Endometrial microvascular endothelial cells (primary cell): ENCODE data around the gene ZNF473. TPM values are rescaled to one million over a fixed set of nuclear protein-coding genes. Genes with fewer than 3 reads are reported as not detected.
"Not testable (repeated sequence)": the region's sequence is repeated elsewhere in the genome, so short reads cannot be mapped to it uniquely, and the experiment has no call there.

Experiments
- in situ Hi-C: cut with HindIII; loops from 2 replicates; pipeline ENCODE4 v1.10.0; 2017; ENCODE audit warnings: low sequenced_read_pairs, low pct_unique_long_range_greater_than_20kb; ENCODE audit errors: inconsistent ontology term
- total RNA-seq: library from RNA; depleted of rRNA; stranded (reverse); fragments of >200 nt; gene quantifications from one replicate; pipeline ENCODE4 v1.2.3, GENCODE V29; 2015; ENCODE audit errors: inconsistent ontology term

ZNF473 gene
- total RNA-seq, 1 donor from 2014 or later = 8.0 TPM

DNA sequence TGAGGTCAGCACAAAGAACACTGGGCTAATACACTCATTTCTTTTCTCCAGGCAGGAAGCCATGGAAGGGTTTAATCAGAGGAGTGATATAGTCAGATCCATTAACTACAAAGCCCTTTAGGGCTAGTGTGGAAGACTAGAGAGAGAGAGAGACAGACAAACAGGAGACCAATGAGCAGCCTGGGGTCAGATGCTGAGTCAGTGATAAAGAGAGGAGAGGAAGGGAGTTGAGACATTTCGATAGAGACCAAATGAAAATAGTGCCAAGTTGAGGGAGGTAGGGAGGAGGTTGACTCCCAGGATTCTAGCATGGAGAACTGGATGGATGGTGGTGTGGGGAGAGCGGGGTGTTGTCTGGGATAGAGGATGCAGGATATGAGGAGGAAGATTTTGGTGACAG is 18.2 kb downstream of the ZNF473 start:
- in situ Hi-C loops = no loop called here

DNA sequence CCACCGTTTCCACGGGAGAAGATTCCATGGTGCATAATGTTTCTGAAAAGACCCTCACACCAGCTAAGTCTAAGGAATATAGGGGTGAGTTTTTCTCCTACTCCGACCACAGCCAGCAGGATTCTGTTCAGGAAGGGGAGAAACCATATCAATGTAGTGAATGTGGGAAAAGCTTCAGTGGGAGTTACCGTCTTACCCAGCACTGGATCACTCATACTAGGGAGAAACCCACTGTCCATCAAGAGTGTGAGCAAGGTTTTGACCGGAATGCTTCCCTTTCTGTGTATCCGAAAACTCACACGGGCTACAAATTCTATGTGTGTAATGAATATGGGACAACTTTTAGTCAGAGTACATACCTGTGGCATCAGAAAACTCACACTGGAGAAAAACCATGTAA is 19.1 kb downstream of the ZNF473 start:
- in situ Hi-C loops = no loop called here

DNA sequence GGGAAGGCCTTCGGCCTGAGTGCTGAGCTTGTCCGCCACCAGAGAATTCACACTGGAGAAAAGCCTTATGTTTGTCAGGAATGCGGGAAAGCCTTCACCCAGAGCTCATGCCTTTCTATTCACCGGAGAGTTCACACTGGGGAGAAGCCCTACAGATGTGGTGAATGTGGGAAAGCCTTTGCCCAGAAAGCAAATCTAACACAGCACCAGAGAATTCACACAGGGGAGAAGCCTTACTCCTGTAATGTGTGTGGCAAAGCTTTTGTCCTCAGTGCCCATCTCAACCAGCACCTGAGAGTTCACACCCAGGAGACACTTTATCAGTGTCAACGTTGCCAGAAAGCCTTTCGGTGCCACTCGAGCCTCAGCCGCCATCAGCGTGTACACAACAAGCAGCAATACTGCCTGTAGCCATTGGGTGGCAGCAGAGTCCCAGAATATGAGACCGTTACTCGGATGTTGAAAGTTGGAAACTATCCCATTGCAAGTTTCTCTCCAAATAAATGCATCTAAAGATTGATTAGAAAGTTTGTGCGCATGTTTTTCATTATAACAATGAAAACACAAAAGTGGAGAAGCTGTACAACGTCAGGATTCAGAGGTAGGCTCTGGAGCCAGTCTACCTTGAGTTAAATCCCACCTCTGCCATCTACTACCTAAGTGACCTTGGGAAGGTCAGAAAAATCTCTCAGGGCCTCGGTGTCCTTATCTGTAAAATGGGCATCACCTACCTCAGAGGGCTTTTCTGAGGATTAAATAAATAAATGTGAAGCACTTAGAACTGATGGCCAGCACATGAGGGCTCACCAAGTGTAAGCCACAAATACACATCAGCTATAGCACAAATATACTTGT is 21.1 kb downstream of the ZNF473 start:
- in situ Hi-C loops = no loop called here

DNA sequence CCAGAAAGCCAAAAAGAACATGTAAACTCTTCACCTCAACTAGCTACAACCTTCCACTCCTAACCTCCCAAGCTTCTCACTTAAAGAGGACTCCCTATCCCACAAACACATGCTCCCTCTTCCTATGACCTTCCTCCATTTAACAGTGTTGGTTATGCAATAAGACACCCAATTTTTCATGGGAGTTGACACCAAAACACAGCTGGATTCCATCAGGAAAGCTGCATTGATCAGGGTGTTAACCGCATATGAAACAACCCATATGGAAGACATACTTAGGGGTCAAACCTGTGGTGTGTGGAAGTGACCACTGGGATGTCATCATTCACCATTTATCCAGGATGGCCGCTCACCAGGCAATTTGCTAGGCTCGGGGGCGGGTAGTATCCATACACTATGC is 21.9 kb downstream of the ZNF473 start:
- in situ Hi-C loops = no loop called here

DNA sequence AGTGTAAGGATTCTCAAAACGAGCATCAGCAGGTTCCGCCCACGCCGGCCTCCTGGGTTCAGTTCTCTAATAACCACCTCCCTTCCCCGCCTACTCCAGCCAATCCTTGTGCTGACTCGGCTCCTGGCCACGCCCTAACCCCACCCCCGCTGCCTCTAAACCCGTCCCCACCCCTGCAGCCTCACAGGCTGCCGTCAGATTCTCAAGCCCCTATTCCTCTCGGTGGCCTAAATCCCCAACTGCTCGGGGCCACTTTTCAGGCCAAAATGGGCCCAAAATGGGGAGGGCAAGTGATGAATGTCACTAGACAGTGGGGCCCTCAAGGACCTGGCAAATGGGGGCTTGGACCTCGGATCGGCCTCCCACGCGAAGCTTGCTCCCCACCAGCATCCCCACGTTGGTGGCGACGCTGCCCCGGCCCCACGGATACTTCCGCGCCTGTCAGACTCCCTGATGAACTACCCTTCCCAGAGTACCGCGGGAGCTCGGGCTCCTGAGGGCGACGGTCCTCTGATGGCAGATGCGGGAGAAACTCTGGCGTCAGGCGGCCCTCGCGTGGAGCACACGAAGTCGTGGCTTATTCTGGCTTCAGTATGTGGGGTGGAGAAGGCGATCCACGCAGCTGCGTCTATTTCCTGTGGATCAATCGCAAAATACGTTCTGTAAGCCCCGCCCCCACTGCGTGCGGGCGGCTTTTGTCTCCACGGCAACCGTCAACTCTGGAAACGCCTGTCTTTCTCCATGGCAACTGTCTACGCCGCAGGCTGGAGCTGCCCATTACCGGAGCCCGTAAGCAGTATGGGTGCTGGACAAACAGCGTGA is 24.8 kb downstream of the ZNF473 start:
- in situ Hi-C loops = no loop called here

DNA sequence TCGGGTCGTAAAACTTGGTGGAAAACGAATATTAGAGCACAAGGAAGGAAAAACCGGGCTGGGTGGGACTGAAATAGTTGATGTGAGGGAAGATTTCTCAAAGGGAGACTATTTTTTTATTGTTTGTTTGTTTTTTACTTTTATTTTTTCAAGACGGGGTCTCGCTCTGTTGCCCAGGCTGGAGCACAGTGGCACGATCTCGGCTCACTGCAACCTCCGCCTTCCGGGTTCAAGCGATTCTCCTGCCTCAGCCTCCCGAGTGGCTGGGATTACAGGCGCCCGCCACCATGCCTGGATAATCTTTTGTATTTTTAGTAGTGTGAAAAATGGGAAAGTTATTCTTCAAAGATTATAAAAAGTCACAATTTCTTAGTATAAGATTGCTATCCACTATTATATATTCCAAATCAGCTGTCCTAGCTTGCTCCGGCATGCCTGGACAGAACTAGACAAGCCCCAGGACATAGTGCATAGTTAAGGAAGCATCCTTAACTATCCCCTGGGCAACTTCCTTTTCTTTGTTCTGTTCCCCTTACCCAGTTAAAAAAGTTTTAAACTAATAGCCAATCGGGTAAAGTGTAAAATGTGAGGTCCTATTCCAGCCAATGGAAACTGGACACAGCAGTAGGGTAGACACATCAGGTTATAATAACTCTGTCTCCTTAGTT is 25.6 kb downstream of the ZNF473 start:
- in situ Hi-C loops = not testable (repeated sequence)

DNA sequence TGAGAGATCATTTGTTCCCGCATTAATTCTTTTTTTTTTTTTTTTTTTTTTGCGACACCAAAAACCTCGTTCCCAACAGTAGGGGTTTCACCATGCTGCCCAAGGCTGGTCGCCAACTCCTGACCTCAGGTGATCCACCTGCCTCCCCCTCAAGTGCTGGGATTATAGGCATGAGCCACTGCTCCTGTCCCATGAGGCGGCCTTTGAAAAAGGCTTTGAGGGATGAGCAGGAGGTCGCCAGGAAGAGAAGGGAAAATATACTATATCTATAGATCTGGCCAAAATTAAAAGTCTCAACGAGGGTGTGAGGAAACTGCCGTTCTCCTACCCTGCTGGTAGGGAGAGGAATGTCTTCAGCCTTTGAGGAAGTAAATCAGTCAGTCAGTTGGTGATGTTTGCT is 26.2 kb downstream of the ZNF473 start:
- in situ Hi-C loops = no loop called here

DNA sequence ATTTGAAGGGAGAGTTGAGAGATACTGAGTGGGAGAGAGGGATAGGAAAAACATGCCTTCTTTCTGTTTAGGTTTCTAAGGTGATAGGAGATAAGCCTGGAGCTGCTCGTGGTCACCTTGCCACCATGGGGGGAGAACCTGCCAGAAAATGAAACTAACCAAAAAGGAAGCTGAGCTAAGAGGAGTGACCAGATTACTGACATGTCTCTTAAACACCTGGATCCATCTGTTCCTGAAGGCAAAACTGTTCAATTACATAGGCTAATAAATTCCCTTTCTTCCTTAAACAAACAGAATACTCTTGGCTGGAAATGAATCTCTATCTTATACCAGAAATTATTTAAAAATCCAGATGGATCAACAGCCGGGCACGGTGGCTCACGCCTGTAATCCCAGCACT is 27.3 kb downstream of the ZNF473 start:
- in situ Hi-C loops = no loop called here

DNA sequence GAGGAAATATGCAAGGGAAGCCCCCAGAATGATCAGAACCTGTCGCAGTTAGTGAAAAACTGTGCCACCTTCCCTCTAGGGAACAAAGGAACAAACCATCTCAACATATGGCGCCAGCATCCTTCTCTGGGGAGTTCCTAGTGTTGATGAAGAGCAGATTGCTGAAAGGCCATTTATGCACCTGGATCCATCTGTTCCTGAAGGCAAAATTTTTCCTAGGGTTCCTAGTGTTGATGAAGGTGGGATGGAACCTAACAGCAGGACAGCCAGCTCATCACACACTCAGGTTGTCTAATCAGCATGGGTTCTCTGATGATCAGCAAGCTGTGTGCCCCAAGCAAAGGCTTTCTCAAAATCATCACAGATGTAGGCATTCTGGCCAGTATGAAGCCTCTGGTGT is 32.6 kb downstream of the ZNF473 start:
- in situ Hi-C loops = no loop called here

DNA sequence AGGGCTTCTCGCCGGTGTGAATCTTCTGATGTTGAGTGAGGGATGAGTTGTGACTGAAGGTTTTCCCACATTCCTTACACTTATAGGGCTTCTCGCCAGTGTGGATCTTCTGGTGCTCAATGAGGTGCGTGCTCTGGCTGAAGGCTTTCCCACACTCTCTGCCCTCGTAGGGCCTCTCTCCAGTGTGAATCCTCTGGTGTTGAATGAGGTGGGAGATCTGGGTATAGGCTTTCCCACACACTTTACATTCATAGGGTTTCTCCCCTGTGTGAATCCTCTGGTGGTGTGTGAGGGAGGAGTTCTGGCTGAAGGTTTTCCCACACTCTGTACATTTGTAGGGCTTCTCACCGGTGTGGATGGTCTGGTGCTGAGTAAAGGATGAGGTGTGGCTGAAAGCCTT is 33.2 kb downstream of the ZNF473 start:
- in situ Hi-C loops = no loop called here

DNA sequence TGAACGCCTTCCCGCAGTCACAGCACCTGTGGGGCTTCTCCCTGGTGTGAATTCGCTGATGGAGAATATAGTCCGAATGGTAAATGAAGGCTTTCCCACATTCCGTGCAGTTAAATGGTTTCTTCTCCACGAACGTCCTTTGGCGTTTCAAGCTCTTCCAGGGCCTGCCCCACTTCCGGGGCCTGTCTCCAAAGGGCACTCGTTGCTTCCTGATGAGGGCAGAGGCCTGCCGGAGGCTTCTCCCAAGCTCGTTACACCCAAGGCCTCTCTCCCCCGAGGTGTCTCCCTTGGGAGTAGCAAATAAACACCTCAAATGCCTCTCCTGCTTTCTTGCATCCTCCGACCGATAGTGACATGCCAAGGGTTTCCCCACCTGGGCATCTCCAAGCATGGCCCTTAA is 34.3 kb downstream of the ZNF473 start:
- in situ Hi-C loops = no loop called here

DNA sequence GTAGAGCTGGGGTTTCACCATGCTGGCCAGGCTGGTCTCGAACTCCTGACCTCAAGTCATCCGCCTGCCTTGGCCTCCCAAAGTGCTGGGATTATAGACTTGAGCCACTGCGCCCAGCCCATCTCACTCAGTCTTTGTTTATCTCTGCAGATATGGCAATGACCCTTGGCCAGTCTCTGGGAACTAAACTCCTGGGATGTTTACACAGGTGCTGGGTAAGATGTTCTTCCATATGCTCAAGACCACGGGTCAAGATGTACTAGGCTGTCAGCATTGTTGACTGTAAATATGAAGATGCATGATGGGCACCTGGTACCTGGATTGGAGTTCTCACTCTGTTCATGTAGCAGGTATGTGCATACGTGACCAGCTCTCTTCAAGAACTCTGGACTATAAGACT is 35.8 kb downstream of the ZNF473 start:
- in situ Hi-C loops = no loop called here

DNA sequence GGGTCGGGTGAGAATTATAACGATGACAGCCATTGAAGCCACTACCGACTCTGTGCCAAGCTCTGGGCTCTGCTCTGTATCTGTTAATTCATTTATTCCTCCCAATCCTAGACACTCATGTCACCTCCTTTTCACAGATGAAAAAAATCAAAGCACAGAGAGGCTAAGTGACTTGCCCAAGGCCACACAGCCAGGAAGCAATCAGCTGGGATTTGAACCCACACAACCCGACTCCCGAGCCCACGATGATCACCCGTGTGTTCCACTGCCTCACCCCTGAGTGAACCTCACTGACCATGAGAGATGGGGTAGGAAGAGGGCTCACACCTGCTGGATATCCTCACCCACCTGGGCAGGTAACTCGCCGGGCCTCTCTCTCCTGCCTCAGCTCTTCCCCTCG is 40.1 kb downstream of the ZNF473 start:
- in situ Hi-C loops = no loop called here

DNA sequence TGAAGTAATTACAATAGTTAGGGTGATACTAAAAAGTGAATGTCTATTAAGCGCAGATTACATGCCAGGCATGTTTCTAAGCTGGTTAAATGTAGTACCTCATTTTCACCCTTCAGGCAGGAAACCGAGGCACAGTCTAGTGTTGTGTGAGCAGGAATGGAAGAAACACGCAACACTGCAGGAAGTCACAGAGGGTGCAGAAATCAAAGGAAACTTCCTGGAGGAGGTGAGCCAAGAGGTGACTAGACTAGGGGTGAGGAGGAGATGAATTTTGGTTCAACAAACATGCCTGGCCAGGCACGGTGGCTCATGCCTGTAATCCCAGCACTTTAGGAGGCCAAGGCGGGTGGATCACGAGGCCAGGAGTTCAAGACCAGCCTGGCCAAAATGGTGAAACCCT is 41.8 kb downstream of the ZNF473 start:
- in situ Hi-C loops = no loop called here

DNA sequence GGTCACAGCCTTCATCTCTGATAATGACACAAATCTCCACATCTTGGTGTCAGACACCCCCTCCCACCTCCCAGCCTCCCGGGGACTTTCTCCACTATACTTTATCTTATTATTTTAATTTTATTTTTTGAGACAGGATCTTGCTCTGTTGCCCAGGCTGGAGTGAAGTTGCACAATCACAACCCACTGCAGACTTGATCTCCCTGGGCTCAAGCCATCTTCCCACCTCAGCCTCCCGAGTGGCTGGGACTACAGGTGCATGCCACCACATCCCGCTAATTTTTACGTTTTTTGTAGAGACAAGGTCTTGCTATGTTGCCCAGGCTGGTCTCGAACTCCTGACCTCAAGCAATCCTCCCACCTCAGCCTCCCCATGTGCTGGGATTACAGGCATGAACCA is 42.6 kb downstream of the ZNF473 start:
- in situ Hi-C loops = not testable (repeated sequence)

DNA sequence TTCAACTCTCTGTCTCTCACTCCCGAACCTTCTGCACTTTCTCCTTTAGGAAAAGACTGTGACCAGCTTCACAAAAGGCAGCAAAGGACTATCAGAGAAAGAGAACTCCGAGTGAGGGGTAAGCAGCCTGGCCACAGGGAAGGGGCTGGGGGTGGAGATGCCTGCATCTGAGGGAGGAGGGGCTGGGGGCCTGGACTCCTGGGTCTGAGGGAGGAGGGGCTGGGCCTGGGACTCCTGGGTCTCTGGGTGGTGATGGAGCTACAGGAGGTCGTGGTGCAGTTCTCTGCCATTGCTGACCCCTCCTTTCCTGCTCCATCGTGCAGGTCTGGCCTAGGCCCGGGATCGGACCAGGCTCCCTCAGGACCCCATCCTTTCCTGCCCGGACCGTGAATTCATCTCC is 49.3 kb downstream of the ZNF473 start:
- in situ Hi-C loops = not testable (repeated sequence)

DNA sequence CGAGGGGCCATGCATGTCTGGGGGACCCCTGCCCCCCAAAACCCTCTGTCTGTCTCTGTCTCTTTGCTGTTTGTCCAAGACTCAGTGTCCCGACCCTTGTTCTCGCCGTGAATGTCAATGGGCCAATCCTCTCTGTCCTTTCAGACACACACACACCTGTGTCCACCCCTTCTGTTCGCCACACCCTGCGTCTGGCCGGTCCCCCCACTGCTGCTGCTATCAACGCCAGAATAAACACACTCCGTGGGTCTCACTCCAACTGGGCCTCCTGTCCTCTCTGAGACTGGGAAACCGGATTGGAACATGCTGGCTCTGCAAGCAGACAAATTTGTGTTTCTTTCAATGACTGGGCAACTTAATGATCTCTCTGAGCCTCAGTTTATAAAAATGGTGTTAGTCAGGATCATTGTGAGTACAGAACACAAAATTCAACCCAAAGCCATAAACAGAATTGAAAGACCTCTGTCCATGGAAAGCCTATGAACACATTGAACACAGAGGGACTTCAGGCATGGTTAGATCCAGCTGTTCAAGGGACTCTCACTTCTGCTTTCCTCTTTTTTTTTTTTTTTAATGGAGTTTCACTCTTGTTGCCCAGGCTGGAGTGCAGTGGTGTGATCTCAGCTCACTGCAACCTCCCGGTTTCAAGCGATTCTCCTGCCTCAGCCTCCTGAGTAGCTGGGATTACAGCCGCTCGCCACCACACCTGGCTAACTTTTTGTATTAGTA is 50.0 kb downstream of the ZNF473 start:
- in situ Hi-C loops = not testable (repeated sequence)

DNA sequence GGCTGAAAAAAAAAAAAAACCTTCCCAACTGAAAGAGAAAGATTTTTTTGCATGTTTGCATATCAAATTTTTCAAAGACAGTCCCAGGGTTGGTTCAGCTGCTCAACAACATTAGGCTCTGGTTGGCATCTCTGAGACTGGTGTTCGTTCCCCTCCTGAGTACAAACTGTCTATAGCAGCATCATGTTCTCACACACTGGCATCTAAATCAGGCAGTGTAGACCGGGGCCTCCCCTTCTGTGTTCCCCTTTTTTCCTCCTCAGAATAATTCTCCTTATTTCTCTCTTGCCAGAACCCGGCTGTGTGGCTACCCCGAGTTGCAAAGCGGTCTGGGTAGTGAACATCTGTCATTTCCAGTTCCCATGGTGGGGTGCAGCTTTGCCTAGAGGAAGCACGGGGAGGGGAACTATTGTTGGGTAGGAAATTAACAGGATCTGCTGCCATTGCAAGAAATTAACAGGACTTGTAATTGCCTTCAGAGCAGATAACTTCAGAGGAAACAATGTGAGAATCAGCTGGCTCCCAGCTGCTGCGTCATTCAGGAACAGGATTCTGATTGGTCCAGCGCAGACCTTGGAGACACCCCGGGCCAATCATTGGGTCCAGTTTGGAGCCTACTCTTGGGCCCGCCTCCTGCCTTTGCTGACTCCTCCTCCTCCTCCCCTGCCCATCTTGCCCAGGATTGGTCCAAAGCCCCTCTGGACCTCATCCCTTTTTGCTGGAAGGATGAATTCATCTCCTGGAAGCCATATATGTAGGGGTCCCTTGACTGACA is 51.0 kb downstream of the ZNF473 start:
- in situ Hi-C loops = not testable (repeated sequence)
